MM.1S (cell line): ENCODE measurements around the gene ASB12.

Experiments
- EZH2 ChIP-seq: fragments of 300-600 bp; sonication (generic); optimal IDR thresholded peaks from 2 replicates; pipeline ENCODE3; 2017; ENCODE audit warnings: low read depth, mild to moderate bottlenecking, antibody characterized with exemption, low read length, mixed read lengths
- EZH2phosphoT487 ChIP-seq: fragments of 300-600 bp; sonication (generic); IDR thresholded peaks from 2 replicates; pipeline ENCODE4 v1.6.1; 2018; ENCODE audit warnings: antibody characterized with exemption, low read length
- TF ChIP-seq, protein P1 (sequence below): fragments of 300-600 bp; sonication (generic); IDR thresholded peaks from 2 replicates; pipeline ENCODE4 v1.5.1; 2016; ENCODE audit warnings: antibody characterized with exemption, low read length, mixed read lengths

DNA sequence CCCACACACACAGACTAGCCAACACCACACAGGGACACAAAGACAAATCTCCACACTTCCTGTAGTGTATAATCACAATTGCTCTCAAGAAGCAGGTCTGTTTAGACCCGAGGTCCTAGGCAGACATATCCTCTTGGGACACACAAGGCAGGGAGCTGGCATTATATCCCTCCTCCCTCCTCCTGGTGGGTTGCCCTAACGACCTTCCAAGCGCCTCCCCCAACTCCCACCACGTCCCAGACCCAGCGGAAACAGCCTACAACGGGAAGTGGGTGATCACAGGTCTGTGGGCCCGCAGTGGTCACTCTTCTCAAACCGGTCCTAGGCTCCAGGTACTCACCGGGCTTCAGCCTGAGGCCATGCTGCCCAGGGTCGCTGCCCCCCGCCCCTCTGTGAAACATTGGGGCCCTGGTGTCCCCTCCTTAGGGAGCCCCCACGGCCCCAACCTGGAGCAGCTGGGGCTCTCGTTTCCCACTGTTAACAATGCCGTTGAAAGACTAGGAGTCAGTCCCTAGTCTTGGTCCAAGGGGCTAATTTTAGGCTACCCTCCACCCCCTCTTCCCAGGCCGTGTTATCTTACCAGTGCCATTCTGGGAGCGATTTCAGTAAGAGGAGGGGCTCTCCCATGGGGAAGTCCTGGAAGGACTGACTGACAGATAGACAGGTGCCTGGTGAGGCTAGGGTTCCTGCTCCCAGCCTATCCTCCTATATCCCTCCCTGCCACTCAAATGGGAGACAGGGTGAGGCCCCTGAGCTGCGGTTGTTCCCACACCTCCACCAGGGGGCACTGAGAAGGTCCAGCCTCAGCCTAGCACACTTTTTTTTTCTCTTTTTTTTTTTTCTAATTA lies at the start of gene ASB12:
- TF ChIP-seq, protein P1, sequence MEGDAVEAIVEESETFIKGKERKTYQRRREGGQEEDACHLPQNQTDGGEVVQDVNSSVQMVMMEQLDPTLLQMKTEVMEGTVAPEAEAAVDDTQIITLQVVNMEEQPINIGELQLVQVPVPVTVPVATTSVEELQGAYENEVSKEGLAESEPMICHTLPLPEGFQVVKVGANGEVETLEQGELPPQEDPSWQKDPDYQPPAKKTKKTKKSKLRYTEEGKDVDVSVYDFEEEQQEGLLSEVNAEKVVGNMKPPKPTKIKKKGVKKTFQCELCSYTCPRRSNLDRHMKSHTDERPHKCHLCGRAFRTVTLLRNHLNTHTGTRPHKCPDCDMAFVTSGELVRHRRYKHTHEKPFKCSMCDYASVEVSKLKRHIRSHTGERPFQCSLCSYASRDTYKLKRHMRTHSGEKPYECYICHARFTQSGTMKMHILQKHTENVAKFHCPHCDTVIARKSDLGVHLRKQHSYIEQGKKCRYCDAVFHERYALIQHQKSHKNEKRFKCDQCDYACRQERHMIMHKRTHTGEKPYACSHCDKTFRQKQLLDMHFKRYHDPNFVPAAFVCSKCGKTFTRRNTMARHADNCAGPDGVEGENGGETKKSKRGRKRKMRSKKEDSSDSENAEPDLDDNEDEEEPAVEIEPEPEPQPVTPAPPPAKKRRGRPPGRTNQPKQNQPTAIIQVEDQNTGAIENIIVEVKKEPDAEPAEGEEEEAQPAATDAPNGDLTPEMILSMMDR = no peak
- TF ChIP-seq EZH2phosphoT487 (no peak), EZH2 (no peak)
